Left colon (tissue), 2 donors: ENCODE data around the gene TMEM223. TPM values are rescaled to one million over a fixed set of nuclear protein-coding genes. Genes with fewer than 3 reads are reported as not detected.
"Not testable (repeated sequence)": the region's sequence is repeated elsewhere in the genome, so short reads cannot be mapped to it uniquely, and the experiment has no call there.

Experiments
- ATAC-seq: fragments of 200-7000 bp; cut with Tn5 transposase; one replicate; pipeline ENCODE4 v1.9.1; 2020; ENCODE audit warnings: mild to moderate bottlenecking, moderate library complexity
- DNase-seq, 2 donors: peaks; one replicate each; pipeline ENCODE4 v3.0.0-alpha.2; 2020
- intact Hi-C, 2 donors: fragments of 100-400 bp; cut with DNase I in 1 of 2; cut with micrococcal nuclease in 1 of 2; formaldehyde crosslinking; loops; one replicate each; pipeline versions ENCODE4 v1.11.2 to v1.14.0; 2022; cut with DNase I, micrococcal nuclease
- long read RNA-seq: library from polyadenylated mRNA; unstranded; transcript quantifications from one replicate; pipeline ENCODE4 v2.0.0, GENCODE V29; 2021
- total RNA-seq, 2 donors: library from RNA; stranded (reverse); fragmentation: NEBNext Ultra II Directional; extraction: Animal tissue kit (Norgen Biotek cat#: 25700); gene quantifications; one replicate each; pipeline ENCODE4 v1.2.1, GENCODE V29; 2021
- donor health status: DM: no; HTN: no; CAD: no.
- donor health status: DM: yes; HTN: yes; CAD: no.

TMEM223 gene
- total RNA-seq = 10 to 100 TPM; 18.5 to 22.6 TPM
- long read RNA-seq, transcript TMEM223-201 (2 exons, 1,288 nt) = major isoform, 42 of 44 reads
- long read RNA-seq, partial matches to known transcripts = 0 of 44 reads
- long read RNA-seq, other reads (novel, unspliced or antisense) = 2 of 44 reads

- ATAC-seq (peak; percentile 78), DNase-seq (peak; percentile 85 to 92)
- intact Hi-C loops = no loop called here
Measured at GRCh38 chr11:62791501-62792201, at the start of gene TMEM223. Gene TMEM223, minus strand, starts transcription at chr11:62792006. Its CDS starts 12 bp downstream, at chr11:62791994.

- intact Hi-C loops = not testable (repeated sequence)
- ATAC-seq (peak; percentile 17), DNase-seq (peak; percentile 69 to 77)
Measured at GRCh38 chr11:62840721-62841360, 49.0 kb upstream of the TMEM223 start.

GRCh38 chr11:62839050-62839945 lies 47.5 kb upstream of the TMEM223 start, which contains the start of gene WDR74:
Gene WDR74, minus strand, starts transcription at chr11:62839590. Its CDS starts 20 bp downstream, at chr11:62839570.
- ATAC-seq = peak; percentile 74
- peak; percentile 93 to 95 for DNase-seq
- intact Hi-C loops = no loop called here

GRCh38 chr11:62835336-62835735 lies 43.5 kb upstream of the TMEM223 start:
- intact Hi-C loops = no loop called here
- DNase-seq (no peak), ATAC-seq (no peak)

GRCh38 chr11:62832336-62833234 lies 40.8 kb upstream of the TMEM223 start, which contains the start of gene TEX54:
Gene TEX54, minus strand, starts transcription at chr11:62832841.
- intact Hi-C loops = no loop called here
- ATAC-seq (peak; percentile 27), DNase-seq (peak; percentile 33 to 56)

- intact Hi-C loops = no loop called here
- peak; percentile 99 to 100 for DNase-seq
- ATAC-seq = peak; percentile 95
Measured at GRCh38 chr11:62831520-62832335, 39.9 kb upstream of the TMEM223 start, which contains the start of gene STX5. Gene STX5, minus strand, starts transcription at chr11:62832051. Its CDS starts 808 bp downstream, at chr11:62831243.

GRCh38 chr11:62830904-62831519 lies 39.2 kb upstream of the TMEM223 start:
- intact Hi-C loops = no loop called here
- no peak for ATAC-seq
- DNase-seq = no peak

- DNase-seq, ATAC-seq, intact Hi-C loops: not testable (repeated sequence)
Measured at GRCh38 chr11:62828130-62828529, 36.3 kb upstream of the TMEM223 start.

GRCh38 chr11:62823677-62824076 lies 31.9 kb upstream of the TMEM223 start:
- DNase-seq (no peak), ATAC-seq (no peak)
- intact Hi-C loops = no loop called here

GRCh38 chr11:62817129-62817528 lies 25.3 kb upstream of the TMEM223 start:
- intact Hi-C loops = no loop called here
- no peak for DNase-seq
- no peak for ATAC-seq

- DNase-seq (no peak), ATAC-seq (no peak)
- intact Hi-C loops = no loop called here
Measured at GRCh38 chr11:62816557-62816956, 24.8 kb upstream of the TMEM223 start.

GRCh38 chr11:62811659-62812058 lies 19.9 kb upstream of the TMEM223 start:
- no peak for ATAC-seq
- intact Hi-C loops = no loop called here
- no peak for DNase-seq

GRCh38 chr11:62810748-62811147 lies 18.9 kb upstream of the TMEM223 start:
- peak; percentile 59 for ATAC-seq
- DNase-seq = no peak
- intact Hi-C loops = no loop called here

- ATAC-seq (no peak), DNase-seq (no peak)
- intact Hi-C loops = no loop called here
Measured at GRCh38 chr11:62806611-62807121, 14.9 kb upstream of the TMEM223 start.

- no peak for DNase-seq
- intact Hi-C loops = no loop called here
- no peak for ATAC-seq
Measured at GRCh38 chr11:62805961-62806441, 14.2 kb upstream of the TMEM223 start.
